ENCODE data around the gene LPIN1. TPM values are rescaled to one million over a fixed set of nuclear protein-coding genes. Genes with fewer than 3 reads are reported as not detected.

The LPIN1 gene
- total and polyA plus RNA-seq, 2 of the 13 experiments (the other 11 are each of a cell fraction or from before 2014, with no cell fraction given) = 9.7 to 19.4 TPM

DNA sequence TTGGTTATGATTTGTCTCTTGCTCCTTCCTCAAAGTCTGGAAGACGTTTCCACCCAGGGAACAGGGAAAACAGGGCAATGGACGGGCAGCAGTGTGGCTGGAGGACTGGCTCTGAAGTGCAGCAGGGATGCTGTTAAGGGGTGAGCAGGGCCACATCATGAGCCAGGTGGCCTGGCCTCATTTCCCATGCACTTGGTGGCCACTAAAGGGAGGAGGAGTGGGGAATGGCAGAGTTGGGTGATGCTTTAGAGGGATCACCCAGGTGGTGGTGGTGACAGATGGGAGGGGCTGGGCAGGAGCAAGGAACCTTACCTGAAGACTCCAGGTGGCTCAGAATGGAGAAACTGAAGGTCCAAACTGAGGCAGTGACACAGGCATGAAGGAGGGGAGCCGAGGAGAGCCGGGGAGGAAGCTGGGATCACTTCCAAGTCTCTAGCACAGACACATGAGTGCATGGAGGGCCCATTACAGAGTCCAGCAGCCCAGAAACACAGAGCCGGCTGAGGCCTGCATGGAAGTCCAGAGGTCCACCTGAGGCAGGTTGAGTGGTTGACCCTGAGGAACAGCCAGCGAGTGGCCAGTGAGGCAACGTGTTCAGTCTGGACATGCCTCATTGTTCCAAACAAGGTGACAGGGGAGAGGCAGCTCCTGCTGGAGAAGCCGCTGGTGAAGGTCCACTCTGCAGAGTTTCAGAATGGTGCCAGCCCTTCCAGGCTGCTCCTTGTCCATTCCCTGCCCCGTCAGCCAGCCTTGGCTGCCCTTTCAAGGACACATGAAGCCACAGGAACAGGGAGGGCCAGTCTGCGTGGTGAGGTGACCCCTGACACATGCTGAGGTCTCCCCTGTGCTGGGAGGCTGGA is 91.7 kb downstream of the LPIN1 start (continued):
- TF ChIP-seq, protein P1, sequence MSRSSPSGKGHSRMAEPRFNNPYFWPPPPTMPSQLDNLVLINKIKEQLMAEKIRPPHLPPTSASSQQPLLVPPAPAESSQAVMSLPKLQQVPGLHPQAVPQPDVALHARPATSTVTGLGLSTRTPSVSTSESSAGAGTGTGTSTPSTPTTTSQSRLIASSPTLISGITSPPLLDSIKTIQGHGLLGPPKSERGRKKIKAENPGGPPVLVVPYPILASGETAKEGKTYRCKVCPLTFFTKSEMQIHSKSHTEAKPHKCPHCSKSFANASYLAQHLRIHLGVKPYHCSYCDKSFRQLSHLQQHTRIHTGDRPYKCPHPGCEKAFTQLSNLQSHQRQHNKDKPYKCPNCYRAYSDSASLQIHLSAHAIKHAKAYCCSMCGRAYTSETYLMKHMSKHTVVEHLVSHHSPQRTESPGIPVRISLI (CRISPR knock-in tag; IDR thresholded peaks at IDR 0.05; ENCODE audit: borderline replicate concordance) = no peak
- no peak for TF ChIP-seq ZNF790 (CRISPR knock-in tag; IDR thresholded peaks at IDR 0.05; ENCODE audit: borderline replicate concordance)
- TF ChIP-seq ZSCAN9 (CRISPR knock-in tag; IDR thresholded peaks at IDR 0.05; ENCODE audit: borderline replicate concordance) = no peak
- TF ChIP-seq, protein P2, sequence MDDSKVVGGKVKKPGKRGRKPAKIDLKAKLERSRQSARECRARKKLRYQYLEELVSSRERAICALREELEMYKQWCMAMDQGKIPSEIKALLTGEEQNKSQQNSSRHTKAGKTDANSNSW (CRISPR knock-in tag; IDR thresholded peaks at IDR 0.05; ENCODE audit: borderline replicate concordance) = no peak
- no peak for TF ChIP-seq CBX1 (IDR thresholded peaks at IDR 0.05; ENCODE audit: low read depth)
- TF ChIP-seq, protein P3, sequence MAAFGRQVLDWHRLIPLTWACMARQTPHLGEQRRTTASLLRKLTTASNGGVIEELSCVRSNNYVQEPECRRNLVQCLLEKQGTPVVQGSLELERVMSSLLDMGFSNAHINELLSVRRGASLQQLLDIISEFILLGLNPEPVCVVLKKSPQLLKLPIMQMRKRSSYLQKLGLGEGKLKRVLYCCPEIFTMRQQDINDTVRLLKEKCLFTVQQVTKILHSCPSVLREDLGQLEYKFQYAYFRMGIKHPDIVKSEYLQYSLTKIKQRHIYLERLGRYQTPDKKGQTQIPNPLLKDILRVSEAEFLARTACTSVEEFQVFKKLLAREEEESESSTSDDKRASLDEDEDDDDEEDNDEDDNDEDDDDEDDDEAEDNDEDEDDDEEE (CRISPR knock-in tag; IDR thresholded peaks at IDR 0.05) = no peak
- no peak for TF ChIP-seq MTF1 (CRISPR knock-in tag; IDR thresholded peaks at IDR 0.05)
- TF ChIP-seq ZMYM2 (CRISPR knock-in tag; IDR thresholded peaks at IDR 0.05) = no peak
- TF ChIP-seq, protein P4, sequence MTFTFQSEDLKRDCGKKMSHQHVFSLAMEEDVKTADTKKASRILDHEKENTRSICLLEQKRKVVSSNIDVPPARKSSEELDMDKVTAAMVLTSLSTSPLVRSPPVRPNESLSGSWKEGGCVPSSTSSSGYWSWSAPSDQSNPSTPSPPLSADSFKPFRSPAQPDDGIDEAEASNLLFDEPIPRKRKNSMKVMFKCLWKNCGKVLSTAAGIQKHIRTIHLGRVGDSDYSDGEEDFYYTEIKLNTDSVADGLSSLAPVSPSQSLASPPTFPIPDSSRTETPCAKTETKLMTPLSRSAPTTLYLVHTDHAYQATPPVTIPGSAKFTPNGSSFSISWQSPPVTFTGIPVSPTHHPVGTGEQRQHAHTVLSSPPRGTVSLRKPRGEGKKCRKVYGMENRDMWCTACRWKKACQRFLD (CRISPR knock-in tag; IDR thresholded peaks at IDR 0.05; ENCODE audit: borderline replicate concordance) = no peak
- TF ChIP-seq KLF6 (CRISPR knock-in tag; IDR thresholded peaks at IDR 0.05) = no peak
- TF ChIP-seq, protein P5, sequence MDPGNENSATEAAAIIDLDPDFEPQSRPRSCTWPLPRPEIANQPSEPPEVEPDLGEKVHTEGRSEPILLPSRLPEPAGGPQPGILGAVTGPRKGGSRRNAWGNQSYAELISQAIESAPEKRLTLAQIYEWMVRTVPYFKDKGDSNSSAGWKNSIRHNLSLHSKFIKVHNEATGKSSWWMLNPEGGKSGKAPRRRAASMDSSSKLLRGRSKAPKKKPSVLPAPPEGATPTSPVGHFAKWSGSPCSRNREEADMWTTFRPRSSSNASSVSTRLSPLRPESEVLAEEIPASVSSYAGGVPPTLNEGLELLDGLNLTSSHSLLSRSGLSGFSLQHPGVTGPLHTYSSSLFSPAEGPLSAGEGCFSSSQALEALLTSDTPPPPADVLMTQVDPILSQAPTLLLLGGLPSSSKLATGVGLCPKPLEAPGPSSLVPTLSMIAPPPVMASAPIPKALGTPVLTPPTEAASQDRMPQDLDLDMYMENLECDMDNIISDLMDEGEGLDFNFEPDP (CRISPR knock-in tag; conservative IDR thresholded peaks at IDR 0.05) = no peak
- no peak for TF ChIP-seq PLRG1 (conservative IDR thresholded peaks at IDR 0.05)
- no peak for TF ChIP-seq KMT2A (CRISPR knock-in tag; IDR thresholded peaks at IDR 0.05)
- no peak for TF ChIP-seq CHCHD3 (CRISPR knock-in tag; IDR thresholded peaks at IDR 0.05)
- TF ChIP-seq, protein P6, sequence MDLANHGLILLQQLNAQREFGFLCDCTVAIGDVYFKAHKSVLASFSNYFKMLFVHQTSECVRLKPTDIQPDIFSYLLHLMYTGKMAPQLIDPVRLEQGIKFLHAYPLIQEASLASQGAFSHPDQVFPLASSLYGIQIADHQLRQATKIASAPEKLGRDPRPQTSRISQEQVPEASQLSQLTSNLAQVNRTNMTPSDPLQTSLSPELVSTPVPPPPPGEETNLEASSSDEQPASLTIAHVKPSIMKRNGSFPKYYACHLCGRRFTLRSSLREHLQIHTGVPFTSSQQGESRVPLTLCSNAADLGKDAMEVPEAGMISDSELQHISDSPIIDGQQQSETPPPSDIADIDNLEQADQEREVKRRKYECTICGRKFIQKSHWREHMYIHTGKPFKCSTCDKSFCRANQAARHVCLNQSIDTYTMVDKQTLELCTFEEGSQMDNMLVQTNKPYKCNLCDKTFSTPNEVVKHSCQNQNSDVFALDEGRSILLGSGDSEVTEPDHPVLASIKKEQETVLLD (CRISPR knock-in tag; IDR thresholded peaks at IDR 0.05; ENCODE audit: low read depth) = no peak
- 0 out of 2 replicates have a peak, but pooled peaks have one; percentile 38 for TF ChIP-seq SRY (CRISPR knock-in tag; IDR thresholded peaks at IDR 0.05)
- TF ChIP-seq XBP1 (CRISPR knock-in tag; IDR thresholded peaks at IDR 0.05) = no peak
- no peak for TF ChIP-seq ZKSCAN8 (CRISPR knock-in tag; IDR thresholded peaks at IDR 0.05; ENCODE audit: borderline replicate concordance)
- no peak for TF ChIP-seq ZNF660 (CRISPR knock-in tag; IDR thresholded peaks at IDR 0.05; ENCODE audit: borderline replicate concordance, low read depth)
- TF ChIP-seq, protein P7, sequence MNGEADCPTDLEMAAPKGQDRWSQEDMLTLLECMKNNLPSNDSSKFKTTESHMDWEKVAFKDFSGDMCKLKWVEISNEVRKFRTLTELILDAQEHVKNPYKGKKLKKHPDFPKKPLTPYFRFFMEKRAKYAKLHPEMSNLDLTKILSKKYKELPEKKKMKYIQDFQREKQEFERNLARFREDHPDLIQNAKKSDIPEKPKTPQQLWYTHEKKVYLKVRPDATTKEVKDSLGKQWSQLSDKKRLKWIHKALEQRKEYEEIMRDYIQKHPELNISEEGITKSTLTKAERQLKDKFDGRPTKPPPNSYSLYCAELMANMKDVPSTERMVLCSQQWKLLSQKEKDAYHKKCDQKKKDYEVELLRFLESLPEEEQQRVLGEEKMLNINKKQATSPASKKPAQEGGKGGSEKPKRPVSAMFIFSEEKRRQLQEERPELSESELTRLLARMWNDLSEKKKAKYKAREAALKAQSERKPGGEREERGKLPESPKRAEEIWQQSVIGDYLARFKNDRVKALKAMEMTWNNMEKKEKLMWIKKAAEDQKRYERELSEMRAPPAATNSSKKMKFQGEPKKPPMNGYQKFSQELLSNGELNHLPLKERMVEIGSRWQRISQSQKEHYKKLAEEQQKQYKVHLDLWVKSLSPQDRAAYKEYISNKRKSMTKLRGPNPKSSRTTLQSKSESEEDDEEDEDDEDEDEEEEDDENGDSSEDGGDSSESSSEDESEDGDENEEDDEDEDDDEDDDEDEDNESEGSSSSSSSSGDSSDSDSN (CRISPR knock-in tag; IDR thresholded peaks at IDR 0.05) = peak; percentile 39; the same call in 1 of the 2 replicates
